Fibroblast of skin of left quadriceps (primary cell): ENCODE measurements around the gene MARCOL.
"Not testable (repeated sequence)": the region's sequence is repeated elsewhere in the genome, so short reads cannot be mapped to it uniquely, and the experiment has no call there.

Experiments
- DNase-seq, 2 experiments: peaks; one replicate each; pipeline ENCODE4 v3.0.0-alpha.2; 2013; ENCODE audit warnings: low read depth in 2 of 2

MARCOL gene

DNA sequence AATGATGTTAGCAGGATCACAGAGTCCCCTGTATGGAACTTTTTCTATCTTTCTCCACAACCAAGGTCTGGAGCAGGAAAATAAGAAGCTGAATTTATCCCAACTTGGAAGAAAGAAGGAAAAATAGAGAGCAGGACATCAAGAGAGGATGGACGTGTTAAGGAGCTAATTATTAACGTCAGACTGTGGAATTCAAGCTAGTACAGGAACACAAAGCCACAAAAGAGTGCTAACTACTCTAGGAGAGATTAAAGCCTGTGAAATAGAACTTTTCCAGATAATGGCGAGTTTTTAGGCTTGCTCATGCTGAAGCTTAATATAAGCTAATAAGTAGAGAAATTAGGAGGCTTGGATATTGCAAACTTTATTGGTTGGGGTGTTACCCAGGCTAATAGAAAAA lies 29.6 kb downstream of the MARCOL start:
- DNase-seq, result no peak

DNA sequence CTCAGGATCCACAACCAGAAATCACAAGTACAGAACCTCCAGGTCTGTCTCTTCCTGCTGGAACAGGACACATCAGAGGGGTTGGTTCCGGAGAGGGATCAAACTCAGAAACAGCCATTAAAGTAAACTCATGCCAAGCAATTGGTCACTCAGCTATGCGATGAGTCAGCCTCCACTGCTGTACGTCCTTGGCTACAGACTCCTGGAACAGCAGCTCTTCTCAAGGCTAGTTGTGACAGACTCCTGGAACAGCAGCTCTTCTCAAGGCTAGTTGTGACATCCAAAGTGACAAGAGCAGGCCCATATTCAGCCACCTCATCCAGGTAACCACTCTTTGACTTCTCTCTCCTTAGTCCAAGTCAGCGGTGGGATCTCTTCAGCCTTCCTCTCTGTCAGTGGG lies 30.2 kb downstream of the MARCOL start, which contains the start of gene SPINK13:
SPINK13 (plus strand) TSS at position 229 of the 400 bp plus-strand sequence. CDS start 1,279 bp downstream, outside the sequence.
- DNase-seq, result no peak

DNA sequence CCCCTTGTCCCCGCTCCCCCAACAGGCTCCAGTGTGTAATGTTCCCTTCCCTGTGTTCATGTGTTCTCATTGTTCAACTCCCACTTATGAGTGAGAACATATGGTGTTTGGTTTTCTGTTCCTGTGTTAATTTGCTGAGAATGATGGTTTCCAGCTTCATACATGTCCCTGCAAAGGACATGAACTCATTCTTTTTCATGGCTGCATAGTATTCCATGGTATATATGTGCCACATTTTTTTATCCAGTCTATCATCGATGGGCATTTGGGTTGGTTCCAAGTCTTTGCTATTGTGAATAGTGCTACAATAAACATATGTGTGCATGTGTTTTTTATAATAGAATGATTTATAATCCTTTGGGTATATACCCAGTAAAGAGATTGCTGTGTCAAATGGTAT lies 36.8 kb downstream of the MARCOL start:
- DNase-seq, result not testable (repeated sequence)

DNA sequence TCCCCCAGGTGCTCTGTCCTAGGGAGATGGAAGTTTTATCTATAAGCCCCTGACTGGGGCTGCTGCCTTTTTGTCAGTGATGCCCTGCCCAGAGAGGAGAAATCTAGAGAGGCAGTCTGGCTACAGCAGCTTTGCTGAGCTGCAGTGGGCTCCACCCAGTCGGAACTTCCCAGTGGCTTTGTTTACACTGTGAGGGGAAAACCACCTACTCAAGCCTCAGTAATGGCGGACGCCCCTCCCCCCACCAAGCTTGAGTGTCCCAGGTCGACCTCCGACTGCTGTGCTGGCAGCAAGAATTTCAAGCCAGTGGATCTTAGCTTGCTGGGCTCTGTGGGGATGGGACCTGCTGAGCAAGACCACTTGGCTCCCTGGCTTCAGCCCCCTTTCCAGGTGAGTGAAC lies 42.6 kb downstream of the MARCOL start:
- DNase-seq, result not testable (repeated sequence)

DNA sequence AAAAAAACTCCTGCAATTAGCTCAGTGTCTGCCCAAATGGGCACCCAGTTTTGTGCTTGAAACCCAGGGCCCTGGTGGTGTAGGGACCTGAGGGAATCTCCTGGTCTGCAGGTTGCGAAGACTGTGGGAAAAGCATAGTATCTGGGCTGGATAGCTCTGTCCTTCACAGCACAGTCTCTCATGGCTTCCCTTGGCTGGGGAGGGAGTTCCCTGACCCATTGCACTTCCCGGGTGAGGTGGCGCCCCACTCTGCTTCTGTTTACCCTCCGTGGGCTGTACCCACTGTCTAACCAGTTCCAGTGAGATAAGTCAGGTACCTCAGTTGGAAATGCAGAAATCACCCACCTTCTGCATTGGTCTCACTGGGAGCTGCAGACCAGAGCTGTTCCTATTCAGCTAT lies 43.0 kb downstream of the MARCOL start:
- not testable (repeated sequence) for DNase-seq

DNA sequence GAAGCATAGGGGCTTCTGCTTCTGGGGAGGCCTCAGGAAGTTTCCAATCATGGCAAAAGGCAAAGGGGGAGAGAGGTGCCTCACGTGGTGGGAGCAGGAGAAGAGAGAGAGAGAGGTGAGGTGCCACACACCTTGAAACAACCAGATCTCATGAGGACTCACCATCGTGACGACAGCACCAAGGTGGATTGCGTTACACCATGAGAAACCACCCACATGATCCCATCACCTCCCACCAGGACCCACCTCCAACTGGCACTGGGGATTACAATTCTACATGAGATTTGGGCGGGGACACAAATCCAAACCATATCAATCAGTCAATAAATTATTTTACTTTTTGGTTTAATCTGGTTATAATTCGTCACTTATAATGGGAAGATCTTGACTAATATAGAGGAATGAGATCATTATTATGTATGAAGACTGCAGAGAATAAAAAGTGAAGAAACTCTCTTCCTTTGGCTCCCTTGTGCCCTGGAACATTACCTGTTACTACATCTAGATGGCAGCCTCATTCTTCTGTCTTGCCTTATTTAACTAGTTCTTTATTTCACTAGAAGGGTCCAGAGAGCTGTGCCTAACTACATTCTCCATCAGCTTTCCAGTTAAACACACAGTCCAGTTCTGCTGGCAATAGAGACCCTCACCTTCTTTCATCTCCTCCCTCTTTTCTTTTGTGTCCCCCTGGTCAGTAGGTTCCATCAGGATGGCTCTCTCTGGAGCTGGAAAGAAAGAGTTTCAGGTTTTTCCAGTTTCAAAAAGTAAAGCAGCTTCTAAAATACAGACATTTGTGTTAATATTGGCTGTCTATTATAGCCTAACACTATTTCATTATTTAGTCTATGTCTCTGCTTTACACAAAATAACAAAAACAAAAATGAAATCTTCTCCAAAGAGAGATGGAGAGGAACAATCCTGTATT lies 52.2 kb downstream of the MARCOL start:
- no peak for DNase-seq
